ENCODE measurements around the gene ZBTB44.
A peak's percentile ranks its signal among the peaks of the same experiment; 100 is the strongest.
"Not testable (repeated sequence)": the region's sequence is repeated elsewhere in the genome, so short reads cannot be mapped to it uniquely, and the experiment has no call there.

ZBTB44 gene

GRCh38 chr11:130269326-130269943 lies 45.3 kb downstream of the ZBTB44 start:
- no peak for DNase-seq (ENCODE audit: low read depth, low spot score)
- Histone ChIP-seq H3K36me3 (ENCODE audit: insufficient read depth, low read length) (no peaks in the 10 kb centered on the region), H3K9ac (ENCODE audit: insufficient read length) (peak overlapping the region; percentile 20), H3K9me3 (ENCODE audit: low read depth, low read length) (no peaks in the 10 kb centered on the region), H3K27ac (peak overlapping the region; percentile 77), H3K4me3 (no peak overlapping the region)
- TF ChIP-seq POLR2AphosphoS5 (IDR thresholded peaks at IDR 0.05; ENCODE audit: borderline replicate concordance, low read depth, low read length), result no peak
- no peak for TF ChIP-seq EZH2 (IDR thresholded peaks at IDR 0.05)
- no peak for TF ChIP-seq FOXP2 (optimal IDR thresholded peaks at IDR 0.05; ENCODE audit: control extremely low read depth, extremely low read length, insufficient read depth)

DNA sequence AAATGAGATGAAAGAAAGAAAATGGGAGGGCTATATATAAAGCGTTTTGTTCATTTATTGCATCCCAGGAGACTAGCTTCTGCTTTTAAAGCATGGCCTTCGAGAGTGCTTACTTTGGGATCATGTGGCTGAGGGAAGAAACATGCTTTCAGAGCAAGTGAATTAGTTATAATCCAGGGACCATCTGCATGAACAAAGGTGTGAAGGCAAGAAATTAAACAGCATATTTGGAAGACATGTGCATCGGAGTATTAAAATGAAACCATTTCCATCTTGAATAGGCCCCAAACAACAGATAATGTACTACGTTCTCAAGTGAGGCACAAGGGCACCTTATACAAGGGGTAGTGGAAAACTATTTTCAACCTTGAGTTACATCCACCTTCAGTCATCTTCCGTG lies 51.4 kb downstream of the ZBTB44 start:
- no peak for TF ChIP-seq EZH2 (IDR thresholded peaks at IDR 0.05)
- TF ChIP-seq FOXP2 (optimal IDR thresholded peaks at IDR 0.05; ENCODE audit: control extremely low read depth, extremely low read length, insufficient read depth), result no peak
- no peak for TF ChIP-seq POLR2AphosphoS5 (IDR thresholded peaks at IDR 0.05; ENCODE audit: borderline replicate concordance, low read depth, low read length)
- Histone ChIP-seq H3K9me3 (ENCODE audit: low read depth, low read length) (no peaks in the 10 kb centered on the region), H3K36me3 (ENCODE audit: insufficient read depth, low read length) (peaks cover 17% of the 10 kb centered on the region)

GRCh38 chr11:130262424-130262823 lies 52.3 kb downstream of the ZBTB44 start:
- Histone ChIP-seq H3K36me3 (ENCODE audit: insufficient read depth, low read length) (peaks cover 17% of the 10 kb centered on the region), H3K9me3 (ENCODE audit: low read depth, low read length) (no peaks in the 10 kb centered on the region), H3K27ac (no peak overlapping the region), H3K9ac (ENCODE audit: insufficient read length) (no peak overlapping the region), H3K4me3 (no peak overlapping the region)
- DNase-seq (ENCODE audit: low read depth, low spot score), result no peak
- no peak for TF ChIP-seq EZH2 (IDR thresholded peaks at IDR 0.05)
- no peak for TF ChIP-seq POLR2AphosphoS5 (IDR thresholded peaks at IDR 0.05; ENCODE audit: borderline replicate concordance, low read depth, low read length)
- no peak for TF ChIP-seq FOXP2 (optimal IDR thresholded peaks at IDR 0.05; ENCODE audit: control extremely low read depth, extremely low read length, insufficient read depth)

More for the DNA sequence above, 51.4 kb downstream of the ZBTB44 start:
- no peak for DNase-seq (ENCODE audit: low read depth, low spot score)
- Histone ChIP-seq H3K27ac (no peak overlapping the region), H3K4me3 (no peak overlapping the region), H3K9ac (ENCODE audit: insufficient read length) (no peak overlapping the region)

DNA sequence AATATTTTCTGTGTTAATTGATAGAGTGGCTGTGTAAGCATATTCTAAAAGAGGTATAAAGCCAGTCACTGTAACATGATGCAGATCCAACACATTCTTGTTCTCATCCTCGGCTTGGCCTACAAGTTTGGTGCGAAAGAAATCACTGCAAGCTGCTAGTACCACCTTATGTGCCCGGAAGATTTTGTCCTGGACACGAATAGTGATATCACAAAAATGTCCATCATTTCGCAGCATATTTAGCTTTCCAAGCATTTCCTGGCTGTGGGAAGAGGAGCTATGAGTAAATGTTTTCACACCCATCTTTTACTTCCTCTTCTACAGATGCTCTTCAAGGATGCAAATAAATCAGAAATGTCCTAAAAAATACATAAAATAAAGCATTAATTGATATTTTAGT lies 53.1 kb downstream of the ZBTB44 start:
- Histone ChIP-seq H3K9ac (ENCODE audit: insufficient read length) (no peak overlapping the region), H3K9me3 (ENCODE audit: low read depth, low read length) (no peaks in the 10 kb centered on the region), H3K27ac (no peak overlapping the region), H3K4me3 (no peak overlapping the region), H3K36me3 (ENCODE audit: insufficient read depth, low read length) (peaks cover 17% of the 10 kb centered on the region)
- no peak for DNase-seq (ENCODE audit: low read depth, low spot score)
- TF ChIP-seq FOXP2 (optimal IDR thresholded peaks at IDR 0.05; ENCODE audit: control extremely low read depth, extremely low read length, insufficient read depth) (no peak), EZH2 (IDR thresholded peaks at IDR 0.05) (no peak), POLR2AphosphoS5 (IDR thresholded peaks at IDR 0.05; ENCODE audit: borderline replicate concordance, low read depth, low read length) (no peak)

GRCh38 chr11:130260742-130261141 lies 54.0 kb downstream of the ZBTB44 start:
- H3K36me3 ChIP-seq (ENCODE audit: insufficient read depth, low read length), result peaks cover 17% of the 10 kb centered on the region
- no peak overlapping the region for H3K9ac ChIP-seq (ENCODE audit: insufficient read length)
- H3K27ac ChIP-seq, result no peak overlapping the region
- H3K4me3 ChIP-seq, result no peak overlapping the region
- no peak for TF ChIP-seq POLR2AphosphoS5 (IDR thresholded peaks at IDR 0.05; ENCODE audit: borderline replicate concordance, low read depth, low read length)
- no peak for TF ChIP-seq FOXP2 (optimal IDR thresholded peaks at IDR 0.05; ENCODE audit: control extremely low read depth, extremely low read length, insufficient read depth)
- no peak for TF ChIP-seq EZH2 (IDR thresholded peaks at IDR 0.05)
- no peak for DNase-seq (ENCODE audit: low read depth, low spot score)
- no peaks in the 10 kb centered on the region for H3K9me3 ChIP-seq (ENCODE audit: low read depth, low read length)

DNA sequence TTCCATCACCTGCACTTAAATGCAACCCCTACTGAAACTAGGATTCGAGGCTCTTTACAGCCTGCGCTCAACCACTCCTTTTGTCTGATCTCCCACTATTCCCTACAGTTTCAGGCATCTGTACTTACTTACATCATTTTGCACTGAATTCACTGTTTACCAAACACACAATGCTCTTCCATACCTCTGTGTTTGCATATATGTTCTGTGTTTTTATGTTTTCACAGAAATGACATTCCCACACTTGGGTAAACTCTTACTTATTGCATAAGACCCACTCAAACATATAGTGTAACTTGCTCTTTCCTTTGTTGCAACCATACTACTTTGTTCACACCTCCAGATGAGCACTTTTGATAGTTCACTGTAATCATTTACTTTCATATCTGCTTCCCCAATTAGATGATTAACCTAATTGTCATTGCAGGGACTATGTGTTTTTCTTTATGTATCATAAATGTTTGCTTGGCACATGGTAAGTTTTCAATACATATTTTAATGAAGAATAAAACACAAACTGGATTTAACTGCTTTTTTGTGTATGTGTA lies 54.6 kb downstream of the ZBTB44 start:
- Histone ChIP-seq H3K9ac (ENCODE audit: insufficient read length) (no peak overlapping the region), H3K9me3 (ENCODE audit: low read depth, low read length) (no peaks in the 10 kb centered on the region), H3K27ac (no peak overlapping the region), H3K4me3 (no peak overlapping the region), H3K36me3 (ENCODE audit: insufficient read depth, low read length) (peaks cover 17% of the 10 kb centered on the region)
- TF ChIP-seq EZH2 (IDR thresholded peaks at IDR 0.05), result no peak
- no peak for TF ChIP-seq FOXP2 (optimal IDR thresholded peaks at IDR 0.05; ENCODE audit: control extremely low read depth, extremely low read length, insufficient read depth)
- no peak for TF ChIP-seq POLR2AphosphoS5 (IDR thresholded peaks at IDR 0.05; ENCODE audit: borderline replicate concordance, low read depth, low read length)
- no peak for DNase-seq (ENCODE audit: low read depth, low spot score)

GRCh38 chr11:130251763-130252162 lies 63.0 kb downstream of the ZBTB44 start:
- not testable (repeated sequence) for H3K4me3 ChIP-seq; H3K27ac ChIP-seq; H3K36me3 ChIP-seq (ENCODE audit: insufficient read depth, low read length); DNase-seq (ENCODE audit: low read depth, low spot score); H3K9ac ChIP-seq (ENCODE audit: insufficient read length); H3K9me3 ChIP-seq (ENCODE audit: low read depth, low read length)

- not testable (repeated sequence) for H3K9ac ChIP-seq (ENCODE audit: insufficient read length); H3K9me3 ChIP-seq (ENCODE audit: low read depth, low read length); DNase-seq (ENCODE audit: low read depth, low spot score); H3K27ac ChIP-seq; H3K36me3 ChIP-seq (ENCODE audit: insufficient read depth, low read length); H3K4me3 ChIP-seq
These were observed 64.8 kb downstream of the ZBTB44 start for GRCh38 chr11:130249929-130250328.

DNA sequence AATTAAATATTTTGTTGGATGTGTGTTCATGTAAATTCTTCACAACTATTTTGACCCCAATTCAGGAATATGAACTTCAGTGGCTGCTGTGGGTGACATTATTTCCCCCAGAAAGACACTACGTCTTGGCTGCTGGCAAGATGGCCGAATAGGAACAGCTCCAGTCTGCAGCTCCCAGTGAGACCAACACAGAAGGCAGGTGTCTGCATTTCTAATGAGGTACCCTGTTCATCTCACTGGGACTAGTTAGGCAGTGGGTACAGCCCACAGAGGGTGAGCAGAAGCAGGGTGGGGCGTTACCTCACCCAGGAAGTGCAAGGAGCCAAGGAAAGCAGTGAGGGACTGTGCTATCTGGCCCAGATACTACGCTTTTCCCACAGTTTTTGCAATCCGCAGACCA lies 65.3 kb downstream of the ZBTB44 start:
- Histone ChIP-seq H3K9me3 (ENCODE audit: low read depth, low read length) (no peaks in the 10 kb centered on the region), H3K9ac (ENCODE audit: insufficient read length) (no peak overlapping the region), H3K36me3 (ENCODE audit: insufficient read depth, low read length) (no peaks in the 10 kb centered on the region), H3K4me3 (no peak overlapping the region), H3K27ac (no peak overlapping the region)
- DNase-seq (ENCODE audit: low read depth, low spot score), result no peak
- TF ChIP-seq POLR2AphosphoS5 (IDR thresholded peaks at IDR 0.05; ENCODE audit: borderline replicate concordance, low read depth, low read length), result no peak
- no peak for TF ChIP-seq EZH2 (IDR thresholded peaks at IDR 0.05)
- TF ChIP-seq FOXP2 (optimal IDR thresholded peaks at IDR 0.05; ENCODE audit: control extremely low read depth, extremely low read length, insufficient read depth), result no peak
